ENCODE results near the gene CAMK1D.
"Not testable (repeated sequence)": the region's sequence is repeated elsewhere in the genome, so short reads cannot be mapped to it uniquely, and the experiment has no call there.

Gene CAMK1D

DNA sequence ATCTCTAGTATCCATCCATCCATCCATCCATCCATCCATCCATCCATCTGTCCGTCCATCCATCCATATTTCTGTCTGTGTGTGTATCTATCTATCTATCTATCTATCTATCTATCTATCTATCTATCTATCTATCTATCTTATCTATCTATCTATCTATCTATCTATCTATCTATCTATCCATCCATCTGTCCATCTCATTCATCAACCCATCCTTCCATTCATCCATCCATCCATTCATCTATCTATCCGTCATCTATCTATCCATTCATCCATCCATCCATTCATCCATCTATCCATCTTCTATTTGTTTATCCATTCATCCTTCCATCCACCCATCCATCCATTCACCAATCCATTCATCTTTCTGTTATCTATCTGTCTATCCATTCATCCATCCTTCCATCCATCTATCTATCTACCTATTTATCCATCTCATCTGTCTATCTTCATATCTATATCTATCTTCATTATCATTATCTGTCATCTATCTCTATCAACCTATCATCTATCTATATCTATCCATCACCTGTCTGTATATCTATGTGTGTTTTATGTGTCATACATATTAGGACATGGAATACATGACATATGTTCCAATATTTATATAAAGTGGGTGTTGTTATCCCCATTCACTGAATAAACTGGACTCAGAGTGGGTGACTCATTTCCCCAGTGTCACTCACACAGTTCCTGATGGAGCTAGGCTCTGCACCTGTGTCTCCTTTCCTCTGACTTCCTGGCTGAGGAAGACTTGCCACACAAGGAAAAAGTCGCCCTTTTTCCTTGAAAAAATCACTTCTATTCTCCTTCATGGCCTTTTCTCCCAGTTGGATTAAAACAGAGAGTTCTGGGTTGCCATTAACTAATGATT, 452.1 kb downstream of the CAMK1D start:
- DNase-seq: no peak

- DNase-seq: no peak
Measured at GRCh38 chr10:12803776-12804175, 454.4 kb downstream of the CAMK1D start.

DNA sequence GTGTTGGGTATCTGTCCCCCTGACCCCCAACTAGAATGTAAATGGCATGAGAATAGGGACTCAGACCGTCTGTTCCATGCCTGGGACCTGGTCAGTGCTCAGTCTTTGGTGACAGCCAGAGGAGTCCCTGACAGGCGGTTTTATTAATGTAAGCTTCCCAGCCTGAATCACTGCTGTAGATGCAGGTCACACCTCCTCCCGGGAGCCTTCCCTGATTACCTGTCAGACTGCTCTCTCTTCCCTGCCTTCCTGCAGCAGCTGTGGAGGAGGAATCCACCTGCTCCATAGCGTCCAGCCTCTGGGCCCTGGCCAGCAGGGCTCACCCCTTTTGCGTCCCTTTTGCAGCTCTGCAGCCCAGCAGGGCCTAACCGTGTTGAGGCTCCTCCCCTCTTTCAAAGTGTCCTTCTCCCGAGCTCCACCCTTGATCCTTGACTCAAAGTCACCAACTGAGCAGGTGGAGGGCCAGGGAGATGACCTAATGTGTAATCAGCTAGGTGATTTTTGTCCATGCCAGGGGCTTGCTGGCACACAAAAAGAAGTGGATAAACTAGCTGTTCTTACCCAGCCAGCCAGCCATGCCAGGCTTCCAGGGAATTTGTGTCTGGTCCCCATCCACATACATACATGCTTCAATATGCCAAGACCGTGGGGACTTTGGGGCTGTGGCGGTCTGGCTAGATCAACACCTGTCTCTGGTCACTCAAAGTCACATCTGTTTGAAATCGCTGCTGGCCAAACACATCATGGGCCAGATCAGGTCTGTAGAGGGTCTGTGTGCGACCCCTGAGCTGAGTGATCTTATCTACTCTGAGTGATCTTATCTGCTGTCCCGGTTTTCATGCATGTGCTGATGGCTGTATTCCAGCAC, 457.1 kb downstream of the CAMK1D start:
- DNase-seq: no peak

DNA sequence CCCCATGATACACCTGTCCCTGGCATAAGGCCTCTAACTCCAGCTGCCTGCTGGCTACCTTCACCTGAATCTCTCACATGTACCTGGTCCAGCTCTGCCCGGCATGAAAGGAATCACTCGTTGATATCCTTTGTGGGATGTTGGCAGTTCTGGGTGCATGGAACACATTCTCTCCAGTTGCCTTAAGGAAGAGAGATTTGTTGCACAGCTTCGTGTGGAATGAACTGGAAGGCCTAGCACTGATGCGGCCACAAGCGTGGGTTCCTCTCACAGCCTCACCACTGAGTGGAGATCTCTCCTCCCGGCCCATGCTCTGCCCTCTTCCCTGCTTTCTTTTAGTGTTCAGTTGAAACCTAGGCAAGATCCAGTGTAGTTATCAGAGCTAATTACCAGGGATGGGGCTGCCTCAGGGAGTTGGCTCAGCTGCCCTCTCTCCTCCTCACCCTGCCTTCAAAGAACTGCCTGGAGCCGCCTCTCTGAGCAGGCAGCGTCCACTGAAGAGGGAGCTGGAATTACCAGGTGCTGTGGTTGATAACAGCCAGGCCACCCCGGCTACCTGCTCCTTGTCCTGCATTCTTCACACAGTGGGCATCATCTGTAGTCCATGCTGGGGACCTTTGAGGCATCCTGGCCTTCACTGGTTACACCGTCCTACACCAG, 457.9 kb downstream of the CAMK1D start:
- no peak for DNase-seq

DNA sequence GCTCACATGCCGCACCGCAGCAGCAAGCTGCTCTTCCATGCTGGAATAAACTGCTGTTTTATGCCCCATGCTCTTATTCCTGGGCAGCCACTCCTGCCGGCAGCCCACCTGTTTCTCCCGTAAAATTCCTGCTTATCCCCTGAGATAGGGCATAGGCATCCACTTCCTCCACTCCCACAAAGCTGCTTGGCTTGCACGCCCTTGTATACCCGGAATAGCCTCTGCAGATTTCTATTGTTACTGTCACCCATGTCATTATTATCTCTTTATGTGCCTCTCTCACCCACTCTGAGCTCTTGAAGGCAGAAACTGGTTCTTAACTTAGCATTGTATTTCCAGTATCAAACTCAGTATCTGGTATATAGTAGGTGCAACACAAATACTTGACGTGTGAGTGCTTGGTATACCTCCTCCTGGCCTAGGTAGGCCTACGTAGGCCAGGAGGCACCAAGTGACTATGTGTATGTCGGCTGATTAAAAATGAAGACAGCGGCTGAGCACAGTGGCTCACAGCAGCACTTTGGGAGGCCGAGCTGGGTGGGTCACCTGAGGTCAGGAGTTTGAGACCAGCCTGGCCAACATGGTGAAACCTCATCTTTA, 458.8 kb downstream of the CAMK1D start:
- DNase-seq: no peak

- DNase-seq: not testable (repeated sequence)
Measured at GRCh38 chr10:12810046-12810445, 460.7 kb downstream of the CAMK1D start.

- DNase-seq: peak; percentile 37
Measured at GRCh38 chr10:12811826-12812225, 462.5 kb downstream of the CAMK1D start.

DNA sequence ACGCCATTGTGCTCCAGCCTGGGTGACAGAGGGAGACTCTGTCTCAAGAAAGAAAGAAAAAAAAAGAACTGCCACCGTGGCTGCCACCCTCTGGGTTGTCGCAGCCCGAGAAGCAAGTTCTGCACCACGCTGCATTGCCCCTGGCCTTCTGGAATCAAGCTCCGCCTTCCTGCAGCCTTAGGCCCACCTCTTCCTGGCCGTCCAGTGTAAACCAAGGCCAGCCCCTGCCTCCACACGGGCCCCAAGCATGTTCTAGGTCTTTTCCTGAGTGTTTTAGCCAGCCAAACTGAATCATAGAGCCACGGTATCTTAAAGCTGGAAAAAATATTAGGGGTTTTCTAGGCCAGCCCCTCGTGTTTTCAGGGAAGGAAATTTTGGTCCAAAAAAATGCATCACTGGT, 463.2 kb downstream of the CAMK1D start:
- no peak for DNase-seq

GRCh38 chr10:12814166-12814565, 464.8 kb downstream of the CAMK1D start:
- no peak for DNase-seq

GRCh38 chr10:12819071-12819470, 469.7 kb downstream of the CAMK1D start:
- DNase-seq: peak; percentile 30

- DNase-seq: no peak
Measured at GRCh38 chr10:12819656-12820055, 470.3 kb downstream of the CAMK1D start.

DNA sequence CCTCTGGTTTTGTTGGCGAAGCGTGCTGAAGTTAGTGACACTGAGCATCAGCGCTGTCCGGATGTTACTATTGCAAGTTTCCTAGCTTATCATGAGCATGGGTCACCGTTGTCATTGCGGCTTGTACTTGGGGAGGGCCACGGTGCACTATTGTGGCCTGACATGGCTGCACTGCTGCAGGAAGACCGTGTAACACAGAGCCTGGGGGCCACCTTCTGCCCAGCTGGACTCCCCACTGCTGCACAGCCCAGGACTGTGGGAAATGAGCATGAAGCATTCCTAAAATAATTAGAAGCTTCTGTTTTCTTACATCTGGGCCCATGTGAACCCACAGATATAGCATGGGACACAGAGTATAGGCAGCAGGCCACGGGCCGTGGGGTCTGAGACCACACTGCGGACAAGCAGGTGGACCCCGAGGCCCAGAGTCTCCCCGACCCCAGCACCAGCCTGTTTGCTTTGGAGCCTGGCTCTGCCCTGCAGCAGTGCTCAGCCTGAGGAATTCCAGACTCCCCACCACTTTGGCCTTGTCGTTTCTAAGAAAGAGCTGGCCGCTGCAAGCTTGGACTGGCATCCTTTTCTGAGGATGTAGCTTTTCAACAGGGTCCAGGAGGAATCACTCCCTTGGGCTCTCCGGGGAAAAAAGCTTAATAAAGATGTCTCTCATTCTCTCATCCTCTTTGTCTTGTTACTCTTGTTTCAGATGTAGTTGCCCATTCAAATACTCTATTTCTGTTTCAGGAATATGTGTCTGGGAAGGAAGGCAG, 473.0 kb downstream of the CAMK1D start:
- peak; percentile 56 for DNase-seq

- no peak for DNase-seq
Measured at GRCh38 chr10:12822893-12823170, 473.5 kb downstream of the CAMK1D start.

DNA sequence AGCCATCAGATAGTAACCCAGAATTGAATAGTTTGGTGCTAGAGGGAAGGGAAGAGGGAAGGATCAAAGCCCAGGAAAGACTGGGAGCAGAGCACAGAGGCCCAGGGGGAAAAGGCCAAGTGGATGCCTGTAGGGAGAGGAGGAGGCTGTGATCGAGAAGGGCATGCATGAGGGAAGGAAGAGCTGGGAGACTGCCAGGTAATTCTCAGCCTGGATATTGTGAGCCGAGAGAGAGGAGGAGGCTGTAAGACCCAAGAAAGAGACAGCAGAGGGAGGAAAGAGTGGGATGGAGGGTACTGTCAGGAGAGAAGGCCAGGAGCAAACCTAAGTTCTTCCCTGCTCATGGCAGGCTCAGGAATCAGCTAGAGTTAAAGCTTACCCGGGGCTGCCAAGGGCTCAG, 474.0 kb downstream of the CAMK1D start:
- peak; percentile 36 for DNase-seq

DNA sequence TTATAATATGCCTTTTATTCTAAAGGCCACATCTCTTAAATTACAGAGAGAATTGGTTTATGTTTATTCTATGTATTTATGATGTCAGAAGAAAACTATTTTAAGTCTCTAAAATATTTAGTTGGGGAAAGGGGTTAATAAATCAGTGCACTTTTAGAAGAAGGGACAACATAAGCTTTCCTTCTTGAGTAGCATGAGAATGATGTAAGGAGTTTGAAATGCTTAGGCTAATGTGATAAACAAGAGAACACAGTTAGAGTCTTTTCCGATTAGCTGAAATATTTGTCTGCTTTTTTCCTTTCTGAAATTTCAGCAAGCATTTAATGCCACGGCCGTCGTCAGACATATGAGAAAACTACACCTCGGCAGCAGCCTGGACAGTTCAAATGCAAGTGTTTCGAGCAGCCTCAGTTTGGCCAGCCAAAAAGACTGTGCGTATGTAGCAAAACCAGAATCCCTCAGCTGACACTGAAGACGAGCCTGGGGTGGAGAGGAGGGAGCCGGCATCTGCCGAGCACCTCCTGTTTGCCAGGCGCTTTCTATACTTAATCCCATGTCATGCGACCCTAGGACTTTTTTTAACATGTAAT, 476.0 kb downstream of the CAMK1D start:
- DNase-seq: peak; percentile 79

- no peak for DNase-seq
Measured at GRCh38 chr10:12826800-12827372, 477.5 kb downstream of the CAMK1D start.

DNA sequence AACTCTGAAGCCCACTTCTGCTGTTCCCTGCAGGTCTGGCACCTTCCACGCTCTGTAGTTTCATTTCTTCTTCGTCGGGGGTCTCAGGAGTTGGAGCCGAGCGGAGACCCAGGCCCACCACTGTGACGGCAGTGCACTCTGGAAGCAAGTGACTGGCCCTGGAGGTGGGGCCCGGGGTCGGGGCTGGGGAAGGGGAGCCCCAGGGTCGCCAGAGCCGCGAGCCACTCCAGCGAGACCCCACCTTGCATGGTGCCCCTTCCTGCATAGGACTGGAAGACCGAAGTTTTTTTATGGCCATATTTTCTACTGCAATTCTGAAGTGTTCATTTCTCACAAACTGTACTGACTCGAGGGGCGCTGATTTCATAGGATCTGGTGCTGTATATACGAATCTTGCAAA, 479.4 kb downstream of the CAMK1D start:
- DNase-seq: no peak

- peak; percentile 64 for DNase-seq
Measured at GRCh38 chr10:12829831-12830390, 480.6 kb downstream of the CAMK1D start.

- DNase-seq: no peak
Measured at GRCh38 chr10:12832096-12832495, 482.7 kb downstream of the CAMK1D start.

GRCh38 chr10:12833451-12833850, 484.1 kb downstream of the CAMK1D start:
- DNase-seq: no peak

DNA sequence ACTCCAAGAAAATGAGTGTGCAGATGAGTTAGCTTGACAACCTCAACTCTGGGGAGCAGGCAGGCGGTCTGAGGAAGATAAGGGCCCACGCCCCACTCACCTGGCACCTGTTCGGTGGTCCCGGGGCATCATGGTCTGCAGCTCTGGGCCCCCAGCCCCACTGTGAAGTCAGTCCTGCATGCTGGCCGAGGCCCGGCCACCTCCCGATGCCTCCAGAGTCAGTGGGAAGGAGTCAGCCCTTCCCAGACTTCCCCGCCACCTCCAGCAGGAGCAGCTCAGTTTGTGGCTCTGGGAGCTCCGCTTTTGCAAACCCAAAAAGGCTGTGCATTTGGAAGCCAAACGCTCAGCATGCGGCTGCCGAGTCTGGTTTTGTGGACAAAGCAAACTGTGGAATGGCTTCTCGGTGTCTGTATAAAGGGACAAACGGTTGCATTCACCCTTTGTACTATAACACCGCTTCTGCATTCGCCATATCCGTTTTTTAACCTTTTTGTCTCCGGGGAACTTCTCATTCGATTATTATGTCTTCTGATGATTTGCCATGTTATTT, 484.8 kb downstream of the CAMK1D start:
- DNase-seq: no peak

Measured in fibroblast of skin of scalp (primary cell).